Left lobe of liver (tissue), 2 donors: ENCODE data around the gene EXOC3L1. TPM values are rescaled to one million over a fixed set of nuclear protein-coding genes. Genes with fewer than 3 reads are reported as not detected.
A peak's percentile ranks its signal among the peaks of the same experiment; 100 is the strongest.

Source experiments
- ATAC-seq: fragments of 200-7000 bp; cut with Tn5 transposase; one replicate; pipeline ENCODE4 v1.9.1; 2020; ENCODE audit warnings: mild to moderate bottlenecking, moderate library complexity
- DNase-seq: peaks from one replicate; pipeline ENCODE4 v3.0.0-alpha.2; 2020; ENCODE audit warnings: low spot score
- total RNA-seq: library from RNA; stranded (reverse); gene quantifications from one replicate; pipeline ENCODE4 v1.2.1, GENCODE V29; 2021
- donor health status: DM: no; HTN: no; CAD: no; lungs with moderate emphysema.
- donor health status: DM: no; HTN: yes; CAD: no.

The EXOC3L1 gene
- total RNA-seq, 1 donor from 2014 or later = 1.8 TPM

DNA sequence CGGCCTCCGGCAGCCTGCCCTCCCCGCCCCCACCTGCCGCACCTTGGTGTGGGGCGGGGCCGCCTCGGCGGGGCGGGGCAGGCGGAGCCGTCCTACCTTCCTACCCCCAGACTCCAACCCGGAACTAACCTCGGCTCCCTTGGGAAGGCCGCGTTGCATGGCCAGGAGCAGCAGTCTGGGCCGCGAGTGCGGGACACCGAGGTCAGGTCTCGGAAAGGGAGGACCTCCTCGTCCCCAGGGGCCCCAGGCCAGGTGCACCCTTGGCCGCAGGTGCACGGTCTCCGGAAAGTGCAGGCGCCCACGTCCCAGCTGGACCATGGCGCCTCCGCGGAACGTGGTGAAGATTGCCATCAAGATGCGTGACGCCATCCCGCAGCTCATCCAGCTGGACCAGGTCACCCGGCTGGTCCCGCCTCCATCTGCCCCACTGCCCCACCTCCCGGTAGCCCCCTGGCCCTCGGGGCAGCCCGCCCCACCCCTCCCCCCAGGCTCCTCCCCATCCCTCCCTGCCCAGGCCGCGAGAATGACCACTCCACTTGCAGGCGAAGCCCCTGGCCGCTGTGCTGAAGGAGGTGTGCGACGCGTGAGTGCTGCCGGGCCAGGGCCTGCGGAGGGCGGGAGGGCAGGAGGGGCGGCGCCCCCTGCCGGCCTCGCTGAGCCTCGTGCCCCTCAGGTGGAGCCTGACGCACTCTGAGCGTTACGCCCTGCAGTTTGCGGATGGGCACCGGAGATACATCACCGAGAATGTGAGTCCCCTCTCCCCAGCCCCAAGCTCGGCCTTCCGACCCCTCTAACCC, 9.3 kb upstream of the EXOC3L1 start, which contains the start of gene ELMO3:
Gene ELMO3, plus strand, starts transcription at position 121 of the 797 bp plus-strand sequence. Its CDS starts 196 bp downstream, at position 317.
- DNase-seq = peak; percentile 61
- ATAC-seq = peak; percentile 78

- ATAC-seq = peak; percentile 42
Measured at GRCh38 chr16:67198238-67198734, 8.3 kb upstream of the EXOC3L1 start.

GRCh38 chr16:67197704-67198103, 7.8 kb upstream of the EXOC3L1 start:
- DNase-seq (no peak), ATAC-seq (no peak)

More at GRCh38 chr16:67198238-67198734, 8.3 kb upstream of the EXOC3L1 start:
- DNase-seq = no peak

- no peak for ATAC-seq
- no peak for DNase-seq
Measured at GRCh38 chr16:67196881-67197280, 6.9 kb upstream of the EXOC3L1 start.

DNA sequence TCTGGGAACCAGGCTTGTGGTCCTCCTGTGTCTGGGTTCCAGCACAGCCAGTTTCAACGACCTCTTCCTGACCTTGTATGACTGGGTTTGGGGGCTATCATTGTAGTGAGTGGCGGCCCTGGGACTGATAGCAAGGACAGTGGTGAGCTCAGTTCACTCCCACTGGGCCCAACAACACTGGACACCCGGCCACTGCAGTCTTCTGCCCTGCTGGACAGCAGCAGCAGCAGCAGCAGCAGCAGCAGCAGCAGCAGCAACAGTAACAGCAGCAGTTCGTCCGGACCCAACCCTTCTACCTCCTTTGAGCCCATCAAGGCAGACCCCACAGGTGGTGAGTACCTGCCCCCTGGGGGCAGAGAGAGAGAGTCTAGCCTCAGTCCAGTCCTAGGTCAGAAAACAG, 5.7 kb upstream of the EXOC3L1 start:
- DNase-seq = no peak
- no peak for ATAC-seq

GRCh38 chr16:67194260-67194659, 4.3 kb upstream of the EXOC3L1 start:
- no peak for ATAC-seq
- DNase-seq = no peak

GRCh38 chr16:67193536-67193935, 3.6 kb upstream of the EXOC3L1 start:
- DNase-seq = no peak
- no peak for ATAC-seq

DNA sequence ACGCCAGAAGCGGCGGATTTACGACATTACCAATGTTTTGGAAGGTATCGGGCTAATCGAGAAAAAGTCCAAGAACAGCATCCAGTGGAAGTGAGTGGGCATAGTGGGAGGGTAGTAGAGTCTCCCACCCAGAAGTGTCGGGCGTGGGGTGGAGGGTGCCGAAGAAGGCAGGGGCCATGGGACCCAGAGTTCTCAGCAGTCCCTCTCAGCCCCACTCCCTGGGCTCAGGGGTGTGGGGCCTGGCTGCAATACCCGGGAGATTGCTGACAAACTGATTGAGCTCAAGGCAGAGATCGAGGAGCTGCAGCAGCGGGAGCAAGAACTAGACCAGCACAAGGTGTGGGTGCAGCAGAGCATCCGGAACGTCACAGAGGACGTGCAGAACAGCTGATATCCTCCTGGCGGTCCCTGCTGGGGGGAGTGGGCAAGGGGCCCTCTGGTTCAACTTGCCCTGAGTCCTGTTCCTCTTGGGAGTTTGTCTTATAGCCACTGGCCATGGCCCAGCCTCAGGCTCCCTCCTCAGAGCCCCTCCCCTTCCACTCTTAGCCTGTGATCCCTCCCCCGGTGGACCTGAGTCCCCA, 2.9 kb upstream of the EXOC3L1 start:
- DNase-seq (no peak), ATAC-seq (no peak)

GRCh38 chr16:67191995-67192681, 2.2 kb upstream of the EXOC3L1 start, which contains the start of gene E2F4:
E2F4 (plus strand) TSS chr16:67192155; CDS start chr16:67192228, 73 bp downstream.
- DNase-seq = peak; percentile 93
- peak; percentile 95 for ATAC-seq

DNA sequence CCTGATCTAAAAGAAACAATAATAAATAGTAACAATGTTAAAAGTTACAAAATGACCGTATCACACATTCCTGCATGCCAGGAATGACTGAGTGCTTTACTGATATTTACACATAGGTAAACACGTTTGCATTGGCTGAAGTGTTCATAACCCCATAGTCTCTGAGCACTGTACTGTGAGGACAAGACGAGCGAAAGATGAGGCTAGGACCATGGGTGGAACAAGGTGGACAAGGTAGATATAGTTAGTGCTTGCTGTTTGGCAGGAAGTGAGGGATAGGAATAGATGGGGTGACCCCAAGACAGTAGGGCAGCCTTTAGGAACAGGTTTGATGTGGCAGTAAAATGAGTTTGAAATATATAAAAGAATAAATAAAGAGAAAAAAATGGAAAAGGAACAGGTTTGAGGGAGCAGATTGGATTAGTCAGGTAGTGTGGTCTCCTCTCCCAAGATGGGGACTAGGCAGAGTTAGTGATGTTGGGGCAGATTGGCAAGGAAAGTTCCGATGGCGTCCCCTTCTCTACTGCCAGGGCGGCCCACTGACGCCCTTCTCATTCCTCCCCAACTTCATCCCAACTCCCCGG, 1.6 kb upstream of the EXOC3L1 start:
- no peak for ATAC-seq
- no peak for DNase-seq

- ATAC-seq (no peak), DNase-seq (no peak)
Measured at GRCh38 chr16:67190448-67191399, 788 bp upstream of the EXOC3L1 start.

DNA sequence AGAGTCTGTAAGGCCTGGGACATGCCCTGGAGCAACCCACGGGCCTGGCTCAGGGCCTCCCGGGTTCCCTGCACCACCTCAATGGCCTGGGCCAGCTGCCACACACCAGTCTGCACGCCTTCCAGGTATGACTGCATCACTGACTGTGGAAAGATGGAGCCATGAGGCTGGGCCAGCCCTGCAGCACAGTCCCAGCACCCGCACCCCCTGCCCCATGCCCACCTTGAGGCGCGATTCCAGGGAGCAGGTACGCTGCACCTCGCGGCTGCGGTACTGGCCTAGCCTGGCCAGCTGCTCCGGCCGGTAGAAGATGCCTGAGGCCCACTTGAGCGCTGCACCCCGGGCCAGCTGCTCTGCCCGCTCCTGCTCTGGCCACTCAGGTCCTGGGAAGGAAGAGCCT, 1.1 kb downstream of the EXOC3L1 start:
- no peak for ATAC-seq
- no peak for DNase-seq

GRCh38 chr16:67188323-67188722, 1.6 kb downstream of the EXOC3L1 start:
- no peak for ATAC-seq
- DNase-seq = no peak

- no peak for DNase-seq
- ATAC-seq = no peak
Measured at GRCh38 chr16:67187175-67187890, 2.6 kb downstream of the EXOC3L1 start.

DNA sequence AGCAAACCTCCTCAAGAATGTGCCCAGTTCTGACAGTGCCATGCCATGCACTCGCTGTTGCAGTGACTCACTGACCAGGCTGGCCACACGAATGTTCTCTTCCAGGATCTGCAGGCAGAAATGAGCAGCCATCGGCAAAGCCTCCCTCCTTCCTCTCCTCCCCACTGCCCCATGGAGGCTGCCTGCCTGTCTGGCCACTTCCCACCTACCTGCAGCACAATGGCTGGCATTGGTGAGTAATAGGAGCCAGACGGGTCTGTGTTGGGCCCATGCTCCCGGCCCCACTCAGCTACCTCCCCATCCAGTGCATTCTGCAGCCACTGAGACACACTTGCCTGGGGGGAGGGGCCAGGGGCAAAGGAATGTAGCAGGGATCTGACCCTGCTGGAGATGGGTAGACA, 3.4 kb downstream of the EXOC3L1 start:
- ATAC-seq (no peak), DNase-seq (no peak)

GRCh38 chr16:67185651-67186134, 4.2 kb downstream of the EXOC3L1 start:
- ATAC-seq (no peak), DNase-seq (no peak)

- ATAC-seq (peak; percentile 61), DNase-seq (peak; percentile 88)
Measured at GRCh38 chr16:67184995-67185650, 4.8 kb downstream of the EXOC3L1 start.

GRCh38 chr16:67184453-67184994, 5.4 kb downstream of the EXOC3L1 start:
- ATAC-seq (peak; percentile 42), DNase-seq (no peak)
